HG03064 (cell line): ENCODE measurements around the gene PPIL1.

Experiments used
- ATAC-seq: cut with Tn5 transposase; IDR thresholded peaks from one replicate; pipeline ENCODE4 v1.9.1; 2021; ENCODE audit warnings: low read depth; ENCODE audit not compliant: unreplicated experiment

The PPIL1 gene

GRCh38 chr6:36857325-36857724 lies 17.3 kb downstream of the PPIL1 start:
- ATAC-seq, result no peak

GRCh38 chr6:36856277-36856676 lies 18.3 kb downstream of the PPIL1 start:
- ATAC-seq, result no peak

- ATAC-seq, result no peak
Measured at GRCh38 chr6:36855750-36856149, 18.9 kb downstream of the PPIL1 start.

GRCh38 chr6:36853325-36853724 lies 21.3 kb downstream of the PPIL1 start:
- ATAC-seq, result no peak

DNA sequence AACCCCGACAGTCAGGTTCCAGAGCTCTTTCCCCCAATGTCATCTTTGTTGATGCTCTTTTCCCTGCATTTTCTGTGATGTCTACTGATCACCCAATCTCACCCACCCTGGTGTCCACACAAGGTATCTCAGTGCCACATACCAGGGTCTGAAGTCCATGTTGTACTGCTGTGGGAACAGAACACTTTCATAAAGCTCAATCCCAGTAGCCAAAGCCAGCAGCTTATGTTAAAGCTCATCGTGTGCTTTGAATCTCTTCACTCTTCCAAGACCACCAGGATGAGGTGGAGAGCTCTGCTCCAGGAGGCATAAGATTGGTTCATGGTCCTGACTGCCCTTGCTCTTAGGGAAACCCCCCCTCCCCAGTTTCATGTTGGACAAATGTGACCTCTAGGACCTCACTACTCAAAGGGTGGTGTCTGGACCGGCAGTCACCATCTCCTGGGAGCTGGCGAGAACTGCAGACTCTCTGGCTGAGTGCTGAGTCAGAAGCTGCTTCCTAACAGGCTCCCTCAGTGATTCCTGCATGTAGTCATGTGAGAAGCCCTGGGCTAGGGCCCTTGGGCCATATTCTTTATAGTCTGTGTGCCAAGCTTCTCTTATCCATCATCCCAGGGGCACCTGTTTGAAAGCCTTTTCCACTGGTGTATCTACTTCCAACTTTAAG lies 22.0 kb downstream of the PPIL1 start:
- ATAC-seq, result no peak

- ATAC-seq, result no peak
Measured at GRCh38 chr6:36851626-36852025, 23.0 kb downstream of the PPIL1 start.

- ATAC-seq, result no peak
Measured at GRCh38 chr6:36851149-36851614, 23.4 kb downstream of the PPIL1 start.

DNA sequence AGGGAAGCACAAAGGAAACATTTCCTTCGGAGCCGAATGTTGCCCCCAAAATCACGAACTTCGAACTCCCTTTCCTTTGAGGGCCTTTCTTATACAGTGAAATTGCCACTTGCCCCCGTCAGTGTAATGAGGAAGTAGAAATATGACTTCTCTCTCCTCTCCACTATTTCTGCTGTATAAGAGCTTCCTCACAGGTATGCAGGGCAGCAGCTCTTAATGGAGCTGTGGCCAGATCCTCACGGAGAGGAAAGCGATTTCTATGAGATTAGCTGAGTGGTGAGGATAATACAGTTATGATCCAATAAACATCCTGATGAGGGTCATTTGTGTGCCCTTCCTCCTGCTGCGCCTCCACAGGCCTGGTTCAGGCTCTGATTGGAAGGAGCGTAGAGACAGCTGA lies 24.6 kb downstream of the PPIL1 start:
- ATAC-seq, result no peak

- ATAC-seq, result no peak
Measured at GRCh38 chr6:36848658-36849441, 25.8 kb downstream of the PPIL1 start.

DNA sequence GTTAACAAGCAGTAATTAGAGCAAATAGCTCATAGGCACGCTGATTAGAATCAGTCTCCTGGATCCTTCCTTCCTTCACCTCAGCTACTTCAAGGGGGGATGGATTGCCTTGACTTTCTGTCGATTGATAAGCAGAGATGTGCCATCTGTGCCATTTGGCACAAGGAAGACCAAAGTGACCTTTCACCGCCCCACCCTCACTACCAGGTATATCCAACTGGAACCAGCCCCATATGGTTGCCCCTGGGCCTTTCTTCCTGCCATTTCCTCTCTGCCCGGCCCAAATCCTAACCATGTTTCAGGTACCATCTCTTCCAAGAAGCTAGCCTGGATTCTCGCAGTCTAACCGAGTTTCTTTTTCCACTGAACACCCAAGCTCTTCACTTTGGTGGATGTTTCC lies 26.6 kb downstream of the PPIL1 start:
- ATAC-seq, result no peak

DNA sequence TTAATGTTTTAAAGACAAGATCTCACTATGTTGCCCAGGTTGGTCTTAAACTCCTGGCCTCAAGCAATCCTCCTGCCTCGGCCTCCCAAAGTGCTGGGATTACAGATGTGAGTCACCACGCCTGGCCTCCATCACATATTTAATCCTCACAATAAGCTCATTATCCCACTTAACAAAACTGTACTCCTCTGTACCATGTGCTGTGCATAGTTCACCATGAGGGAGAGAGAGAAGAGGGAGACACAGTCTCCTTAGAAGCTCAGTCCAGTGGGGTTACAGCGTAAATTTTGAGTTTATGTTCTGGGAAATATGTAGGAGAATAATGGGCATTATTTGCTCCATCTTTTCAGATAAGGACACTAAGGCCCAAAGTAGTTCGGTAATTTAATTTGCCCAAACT lies 27.5 kb downstream of the PPIL1 start:
- no peak for ATAC-seq

- no peak for ATAC-seq
Measured at GRCh38 chr6:36845233-36845632, 29.4 kb downstream of the PPIL1 start.

DNA sequence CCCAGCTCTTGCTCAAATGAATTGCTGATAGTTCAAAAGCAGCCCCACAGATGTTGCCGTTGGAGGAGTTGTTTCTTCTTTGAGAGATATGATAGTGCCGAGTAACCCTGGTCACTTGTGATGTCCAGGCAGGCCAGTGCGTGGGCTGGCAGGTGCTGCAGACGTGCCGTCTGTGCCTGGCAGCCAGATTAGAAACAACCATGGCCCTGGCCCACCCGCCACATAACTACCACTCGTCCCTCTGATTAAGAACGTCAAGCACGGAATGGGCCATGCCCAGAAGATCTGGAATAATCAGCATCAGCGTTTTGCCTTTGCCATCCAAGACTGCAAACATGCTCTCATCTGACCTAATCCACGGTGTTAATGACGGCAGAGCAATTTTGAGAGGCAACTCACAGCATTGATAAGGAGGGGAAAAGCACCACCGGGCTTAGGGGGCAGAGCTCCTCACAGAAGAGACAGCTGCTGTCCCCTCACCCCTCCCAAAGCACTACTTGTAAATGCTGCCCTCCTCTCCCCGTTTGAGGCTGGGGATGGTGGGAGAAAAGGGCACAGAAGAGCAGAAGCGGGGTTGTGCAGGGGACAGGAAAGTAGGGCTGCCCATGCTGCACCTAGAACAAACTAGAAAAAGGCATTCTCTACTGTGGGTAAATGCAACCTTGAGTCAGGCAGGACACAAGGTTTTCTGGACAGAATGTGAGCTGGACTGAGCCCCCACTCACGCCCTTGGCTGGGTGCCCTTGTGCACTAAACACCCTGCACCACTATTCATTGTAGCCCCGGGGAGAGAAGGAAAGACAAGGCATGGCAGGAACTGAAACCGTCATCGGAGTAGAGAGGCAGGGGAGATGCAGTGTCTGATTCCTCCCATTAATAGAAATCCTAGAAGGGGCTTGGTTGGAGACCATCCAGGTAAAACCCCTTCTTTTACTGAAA lies 30.1 kb downstream of the PPIL1 start:
- ATAC-seq, result no peak

DNA sequence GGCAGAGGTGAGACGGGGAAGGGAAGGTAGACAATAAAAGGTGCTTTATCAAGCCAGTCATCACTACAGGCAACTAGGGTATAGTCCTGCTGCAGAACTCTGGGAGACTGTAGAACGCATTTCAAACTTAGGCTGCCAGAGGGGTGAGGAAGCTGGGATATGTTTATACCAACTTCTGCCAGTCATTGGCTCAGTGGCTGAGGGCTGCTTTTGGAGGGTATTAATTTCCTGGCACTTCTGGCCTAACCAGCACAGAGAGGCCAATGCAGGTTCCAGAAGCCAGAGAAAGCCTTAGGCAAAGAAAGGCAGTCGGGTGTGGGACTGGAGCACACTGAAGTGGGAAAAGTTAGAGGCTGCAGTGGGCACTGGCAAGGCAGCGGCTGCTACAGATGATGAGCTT lies 31.4 kb downstream of the PPIL1 start:
- no peak for ATAC-seq

- ATAC-seq, result no peak
Measured at GRCh38 chr6:36841756-36842155, 32.8 kb downstream of the PPIL1 start.

- ATAC-seq, result no peak
Measured at GRCh38 chr6:36840432-36841403, 33.9 kb downstream of the PPIL1 start.

DNA sequence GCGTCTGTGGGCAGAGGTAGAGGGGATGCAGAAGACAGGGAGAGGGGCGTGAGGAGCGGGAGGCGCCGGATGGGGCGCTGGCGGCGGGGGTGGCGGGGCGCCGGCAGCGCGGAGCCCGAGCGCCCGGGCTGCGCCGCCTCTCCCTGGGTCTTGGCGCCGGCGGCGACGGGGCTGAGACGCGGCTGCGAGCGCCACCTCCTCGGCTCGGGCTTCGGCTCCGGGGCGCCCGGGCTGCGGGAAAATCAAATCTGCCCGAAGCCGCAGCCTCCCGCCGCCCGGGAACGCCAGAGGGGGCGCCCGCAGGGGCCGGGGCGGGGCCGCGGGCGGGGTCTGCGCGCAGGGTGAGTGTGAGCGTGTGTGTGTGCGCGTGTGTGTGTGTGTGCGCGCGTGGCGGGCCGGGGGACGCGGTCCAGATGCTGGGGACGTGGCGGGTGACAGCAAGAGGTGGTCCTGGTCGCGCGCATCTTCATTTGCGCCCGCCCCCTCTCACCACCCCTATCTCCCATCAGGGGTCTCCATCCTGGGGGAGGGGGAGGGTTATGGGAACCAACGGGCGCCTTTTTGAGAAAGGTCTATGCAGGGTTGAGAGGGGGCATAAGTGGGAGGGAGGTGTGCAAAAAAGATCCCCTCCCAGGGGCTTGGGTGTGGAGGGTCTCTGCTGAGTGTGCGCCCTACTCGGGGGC lies 34.7 kb downstream of the PPIL1 start:
- no peak for ATAC-seq

DNA sequence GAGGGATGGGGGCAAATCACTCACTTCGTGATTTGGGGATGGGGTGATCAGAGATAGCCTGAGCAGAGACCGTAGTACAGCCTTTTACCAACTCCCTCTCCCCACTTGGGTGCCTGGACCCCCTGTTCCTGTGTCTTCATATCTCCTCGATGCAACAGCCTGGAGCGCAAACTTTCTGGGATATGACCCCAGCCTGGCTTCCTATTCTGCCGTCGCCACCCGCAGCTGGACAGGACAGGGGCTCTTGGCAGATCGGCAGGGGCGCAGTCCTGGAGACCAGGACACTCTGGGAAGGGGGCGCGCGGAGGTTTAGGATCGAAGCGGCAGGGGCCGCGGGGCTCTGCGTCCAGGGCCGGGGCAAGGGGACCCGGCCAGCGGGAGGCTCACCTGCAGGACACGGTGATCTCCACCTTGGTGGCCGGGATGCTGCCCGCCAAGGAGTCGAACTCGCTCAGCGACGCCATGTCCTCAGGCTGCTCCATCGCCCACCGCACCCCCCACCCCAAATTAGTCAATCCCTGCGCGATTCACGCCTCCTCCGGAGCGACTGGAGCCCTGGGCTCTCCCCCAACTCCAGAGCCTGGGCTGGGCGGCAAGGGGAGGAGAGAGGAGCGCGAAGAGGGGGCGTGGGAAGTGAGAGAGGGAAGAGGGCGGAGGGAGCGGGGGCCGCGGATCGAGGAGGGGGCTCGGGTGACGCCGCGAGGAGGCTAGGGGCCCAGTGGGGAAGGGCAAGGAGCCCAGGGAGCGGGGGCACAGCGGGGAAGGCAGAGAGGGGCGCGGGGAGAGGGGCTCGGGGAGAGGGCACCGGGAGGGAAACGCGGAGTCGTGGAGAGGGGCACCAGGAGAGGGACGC lies 35.5 kb downstream of the PPIL1 start, which contains the start of gene CPNE5:
TSS of gene CPNE5 (minus strand) at position 549 of the 853 bp plus-strand sequence. CDS start at position 482, 67 bp downstream.
- no peak for ATAC-seq
